GM08714 (cell line): ENCODE measurements around the gene KYAT1.

ENCODE experiments used
- H3K4me3 ChIP-seq: fragments of 200-500 bp; sonication (Bioruptor generic); 2 replicates; pipeline ENCODE4 v1.5.1; 2014; ENCODE audit warnings: mild to moderate bottlenecking, low read length, inconsistent platforms
- ZNF274 ChIP-seq: IDR thresholded peaks from 2 replicates; pipeline ENCODE4 v1.6.1; 2012; ENCODE audit warnings: mild to moderate bottlenecking, low read depth, low read length

The KYAT1 gene

GRCh38 chr9:128901379-128901778, 19.6 kb upstream of the KYAT1 start:
- no peak for TF ChIP-seq ZNF274
- no peak overlapping the region for H3K4me3 ChIP-seq

- no peak overlapping the region for H3K4me3 ChIP-seq
- no peak for TF ChIP-seq ZNF274
Observed at GRCh38 chr9:128899566-128900322, 18.0 kb upstream of the KYAT1 start.

- TF ChIP-seq ZNF274: no peak
- no peak overlapping the region for H3K4me3 ChIP-seq
Observed at GRCh38 chr9:128898845-128899565, 17.3 kb upstream of the KYAT1 start.

GRCh38 chr9:128898382-128898781, 16.6 kb upstream of the KYAT1 start:
- no peak overlapping the region for H3K4me3 ChIP-seq
- TF ChIP-seq ZNF274: no peak

- TF ChIP-seq ZNF274: no peak
- H3K4me3 ChIP-seq: no peak overlapping the region
Observed at GRCh38 chr9:128895556-128895955, 13.8 kb upstream of the KYAT1 start.

GRCh38 chr9:128894764-128895163, 13.0 kb upstream of the KYAT1 start:
- no peak for TF ChIP-seq ZNF274
- H3K4me3 ChIP-seq: no peak overlapping the region

- no peak for TF ChIP-seq ZNF274
- no peak overlapping the region for H3K4me3 ChIP-seq
Observed at GRCh38 chr9:128893354-128893753, 11.6 kb upstream of the KYAT1 start.

GRCh38 chr9:128892221-128892921, 10.6 kb upstream of the KYAT1 start:
- H3K4me3 ChIP-seq: no peak overlapping the region
- TF ChIP-seq ZNF274: no peak

- no peak for TF ChIP-seq ZNF274
Observed at GRCh38 chr9:128891321-128892220, 9.8 kb upstream of the KYAT1 start.

GRCh38 chr9:128887914-128888350, 6.2 kb upstream of the KYAT1 start:
- no peak for TF ChIP-seq ZNF274
- no peak overlapping the region for H3K4me3 ChIP-seq

More at GRCh38 chr9:128891321-128892220, 9.8 kb upstream of the KYAT1 start:
- no peak overlapping the region for H3K4me3 ChIP-seq

- TF ChIP-seq ZNF274: no peak
- no peak overlapping the region for H3K4me3 ChIP-seq
Observed at GRCh38 chr9:128887049-128887448, 5.3 kb upstream of the KYAT1 start.

- no peak for TF ChIP-seq ZNF274
- H3K4me3 ChIP-seq: no peak overlapping the region
Observed at GRCh38 chr9:128886211-128886891, 4.6 kb upstream of the KYAT1 start.

GRCh38 chr9:128885798-128886197, 4.0 kb upstream of the KYAT1 start:
- H3K4me3 ChIP-seq: no peak overlapping the region
- TF ChIP-seq ZNF274: no peak
